OCI-M1 (cell line): ENCODE data around the gene CBFA2T3.
A peak's percentile ranks its signal among the peaks of the same experiment; 100 is the strongest.
"Not testable (repeated sequence)": the region's sequence is repeated elsewhere in the genome, so short reads cannot be mapped to it uniquely, and the experiment has no call there.

Experiments
- DNase-seq: peaks from one replicate; lab custom pipeline; 2025; lab: John Stamatoyannopoulos, UW

CBFA2T3 gene

GRCh38 chr16:89012622-89012995 lies 35.6 kb upstream of the CBFA2T3 start:
- DNase-seq = no peak

- DNase-seq = no peak
Observed at GRCh38 chr16:89011909-89012621, 35.1 kb upstream of the CBFA2T3 start.

GRCh38 chr16:89010210-89010925 lies 33.4 kb upstream of the CBFA2T3 start:
- DNase-seq = no peak

GRCh38 chr16:89009343-89010209 lies 32.6 kb upstream of the CBFA2T3 start:
- DNase-seq = peak; percentile 50

GRCh38 chr16:89008796-89009195 lies 31.8 kb upstream of the CBFA2T3 start:
- DNase-seq = not testable (repeated sequence)

GRCh38 chr16:89007371-89008249 lies 30.6 kb upstream of the CBFA2T3 start:
- peak; percentile 36 for DNase-seq

GRCh38 chr16:89006036-89006752 lies 29.2 kb upstream of the CBFA2T3 start:
- no peak for DNase-seq

GRCh38 chr16:89005201-89006035 lies 28.4 kb upstream of the CBFA2T3 start:
- no peak for DNase-seq

- DNase-seq = peak; percentile 99
Observed at GRCh38 chr16:89004209-89004831, 27.3 kb upstream of the CBFA2T3 start.

GRCh38 chr16:89003831-89004208 lies 26.8 kb upstream of the CBFA2T3 start:
- DNase-seq = no peak

- no peak for DNase-seq
Observed at GRCh38 chr16:89002851-89003830, 26.1 kb upstream of the CBFA2T3 start.

- not testable (repeated sequence) for DNase-seq
Observed at GRCh38 chr16:89002081-89002480, 25.1 kb upstream of the CBFA2T3 start.

- DNase-seq = no peak
Observed at GRCh38 chr16:89001117-89002027, 24.4 kb upstream of the CBFA2T3 start.

GRCh38 chr16:89000207-89000959 lies 23.4 kb upstream of the CBFA2T3 start:
- no peak for DNase-seq

- no peak for DNase-seq
Observed at GRCh38 chr16:88999457-89000206, 22.6 kb upstream of the CBFA2T3 start.
